HL-60/S4 treated with retinoic acid at 250 ng/mL for 4 days and 3 days (cell line): Measurements from ENCODE around the gene C20orf96.
"Not testable (repeated sequence)": the region's sequence is repeated elsewhere in the genome, so short reads cannot be mapped to it uniquely, and the experiment has no call there.

Source experiments
- in situ Hi-C: fragments of 300-500 bp; cut with MboI; formaldehyde crosslinking; loops from 2 replicates; pipeline ENCODE4 v1.7.0; 2022; ENCODE audit warnings: low sequenced_read_pairs

The C20orf96 gene

GRCh38 chr20:237929-238328 is 52.6 kb downstream of the C20orf96 start:
- in situ Hi-C loops: no loop called here

GRCh38 chr20:237489-237888 is 53.1 kb downstream of the C20orf96 start:
- in situ Hi-C loops: no loop called here

GRCh38 chr20:235891-236290 is 54.7 kb downstream of the C20orf96 start:
- in situ Hi-C loops: no loop called here

- in situ Hi-C loops: no loop called here
These were observed 63.0 kb downstream of the C20orf96 start for GRCh38 chr20:227439-228105.

- in situ Hi-C loops: no loop called here
These were observed 63.6 kb downstream of the C20orf96 start, which contains the start of gene DEFB129 for GRCh38 chr20:226958-227357. DEFB129 (plus strand) TSS chr20:227258; CDS start chr20:227289, 31 bp downstream.

- in situ Hi-C loops: not testable (repeated sequence)
These were observed 64.7 kb downstream of the C20orf96 start for GRCh38 chr20:225879-226278.

GRCh38 chr20:221258-221830 is 69.2 kb downstream of the C20orf96 start:
- in situ Hi-C loops: no loop called here
